Measurements from ENCODE around the gene FBXL15. TPM values are rescaled to one million over a fixed set of nuclear protein-coding genes. Genes with fewer than 3 reads are reported as not detected.

Gene FBXL15
- total RNA-seq, 1 donor from 2014 or later, result 8.6 TPM

GRCh38 chr10:102398172-102399020 lies 22.2 kb upstream of the FBXL15 start:
- no peak overlapping the region for H3K27ac Mint-ChIP-seq (ENCODE audit: unreplicated experiment)
- H3K79me2 ChIP-seq (ENCODE audit: insufficient read depth, low read length), result peaks cover 13% of the 10 kb centered on the region
- H3K9me3 ChIP-seq (ENCODE audit: insufficient read depth, low read depth, low read length), result no peaks in the 10 kb centered on the region
- no peaks in the 10 kb centered on the region for H3K27me3 Mint-ChIP-seq (ENCODE audit: low read depth, unreplicated experiment)
- no peak overlapping the region for H2AFZ ChIP-seq (ENCODE audit: low read depth, low read length)
- FAIRE-seq, result no peak
- no peak overlapping the region for H3K4me3 Mint-ChIP-seq (ENCODE audit: unreplicated experiment)
- TF ChIP-seq EZH2 (IDR thresholded peaks at IDR 0.05; ENCODE audit: insufficient read depth, low read length) (no peak), CTCF (IDR thresholded peaks at IDR 0.05; ENCODE audit: insufficient read depth, low read depth, low read length) (no peak)
- no peaks in the 10 kb centered on the region for H3K9me3 Mint-ChIP-seq (ENCODE audit: unreplicated experiment)
- H3K27me3 ChIP-seq (ENCODE audit: insufficient read depth, low read length), result no peaks in the 10 kb centered on the region
- H3K9ac ChIP-seq (ENCODE audit: low read length), result no peak overlapping the region
- H3K4me1 ChIP-seq (ENCODE audit: insufficient read depth, low read length), result peaks cover 37% of the 10 kb centered on the region
- H3K4me3 ChIP-seq (ENCODE audit: insufficient read depth, low read depth, low read length), result no peak overlapping the region
- peaks cover 6% of the 10 kb centered on the region for H3K36me3 Mint-ChIP-seq (ENCODE audit: low read depth, unreplicated experiment)
- no peak for DNase-seq (ENCODE audit: low read depth)
- H3K27ac ChIP-seq (ENCODE audit: low read depth, low read length), result no peak overlapping the region
- peak overlapping the region; percentile 87 for H3K4me2 ChIP-seq (ENCODE audit: low read length)
- H4K20me1 ChIP-seq (ENCODE audit: insufficient read depth, low read length), result peaks cover 7% of the 10 kb centered on the region
- H3K4me1 Mint-ChIP-seq (ENCODE audit: low read depth, unreplicated experiment), result peaks cover 30% of the 10 kb centered on the region
- H3K36me3 ChIP-seq (ENCODE audit: insufficient read depth, low read length), result no peaks in the 10 kb centered on the region

GRCh38 chr10:102399217-102400021 lies 21.2 kb upstream of the FBXL15 start:
- peak overlapping the region; percentile 87 for H3K4me2 ChIP-seq (ENCODE audit: low read length)
- peak; percentile 64 for DNase-seq (ENCODE audit: low read depth)
- H3K4me1 ChIP-seq (ENCODE audit: insufficient read depth, low read length), result peaks cover 33% of the 10 kb centered on the region
- H3K36me3 ChIP-seq (ENCODE audit: insufficient read depth, low read length), result no peaks in the 10 kb centered on the region
- Mint-ChIP-seq H3K36me3 (ENCODE audit: low read depth, unreplicated experiment) (peaks cover 6% of the 10 kb centered on the region), H3K9me3 (ENCODE audit: unreplicated experiment) (no peaks in the 10 kb centered on the region), H3K27me3 (ENCODE audit: low read depth, unreplicated experiment) (no peaks in the 10 kb centered on the region), H3K27ac (ENCODE audit: unreplicated experiment) (peak overlapping the region; percentile 12), H3K4me1 (ENCODE audit: low read depth, unreplicated experiment) (peaks cover 30% of the 10 kb centered on the region), H3K4me3 (ENCODE audit: unreplicated experiment) (peak overlapping the region; percentile 78)
- no peaks in the 10 kb centered on the region for H3K9me3 ChIP-seq (ENCODE audit: insufficient read depth, low read depth, low read length)
- no peak for FAIRE-seq
- H3K27ac ChIP-seq (ENCODE audit: low read depth, low read length), result peak overlapping the region; percentile 45
- peak overlapping the region; percentile 73 for H2AFZ ChIP-seq (ENCODE audit: low read depth, low read length)
- peak overlapping the region; percentile 56 for H3K4me3 ChIP-seq (ENCODE audit: insufficient read depth, low read depth, low read length)
- peak overlapping the region; percentile 75 for H3K9ac ChIP-seq (ENCODE audit: low read length)
- H4K20me1 ChIP-seq (ENCODE audit: insufficient read depth, low read length), result peaks cover 9% of the 10 kb centered on the region
- no peak for TF ChIP-seq EZH2 (IDR thresholded peaks at IDR 0.05; ENCODE audit: insufficient read depth, low read length)
- TF ChIP-seq CTCF (IDR thresholded peaks at IDR 0.05; ENCODE audit: insufficient read depth, low read depth, low read length), result peak; percentile 45
- H3K79me2 ChIP-seq (ENCODE audit: insufficient read depth, low read length), result peaks cover 13% of the 10 kb centered on the region
- no peaks in the 10 kb centered on the region for H3K27me3 ChIP-seq (ENCODE audit: insufficient read depth, low read length)
